Ishikawa (cell line): ENCODE results near the gene MIF4GD.

Experiments used
- CEBPB ChIP-seq: IDR thresholded peaks from 2 replicates; pipeline ENCODE4 v1.6.1; 2012
- CREB1 ChIP-seq: IDR thresholded peaks from 2 replicates; pipeline ENCODE4 v1.6.1; 2012; ENCODE audit warnings: low read depth
- EGR1 ChIP-seq: IDR thresholded peaks from 2 replicates; pipeline ENCODE4 v1.6.1; 2012
- EP300 ChIP-seq: IDR thresholded peaks from 2 replicates; pipeline ENCODE4 v1.6.1; 2012; ENCODE audit warnings: borderline replicate concordance
- FOXM1 ChIP-seq: IDR thresholded peaks from 2 replicates; pipeline ENCODE4 v1.6.1; 2012; ENCODE audit warnings: low read depth, borderline replicate concordance
- NFIC ChIP-seq: IDR thresholded peaks from 2 replicates; pipeline ENCODE4 v1.6.1; 2012
- RAD21 ChIP-seq: IDR thresholded peaks from 2 replicates; pipeline ENCODE4 v1.6.1; 2012; ENCODE audit warnings: low read depth
- TAF1 ChIP-seq: IDR thresholded peaks from 2 replicates; pipeline ENCODE4 v1.6.1; 2012; ENCODE audit warnings: low read depth, mild to moderate bottlenecking
- TCF12 ChIP-seq: IDR thresholded peaks from 2 replicates; pipeline ENCODE4 v1.6.1; 2012; ENCODE audit warnings: low read depth
- TEAD4 ChIP-seq: IDR thresholded peaks from 2 replicates; pipeline ENCODE4 v1.6.1; 2012
- USF1 ChIP-seq: IDR thresholded peaks from 2 replicates; pipeline ENCODE4 v1.6.1; 2012
- YY1 ChIP-seq: IDR thresholded peaks from 2 replicates; pipeline ENCODE4 v1.6.1; 2012; ENCODE audit warnings: low read depth
- ZBTB7A ChIP-seq: IDR thresholded peaks from 2 replicates; pipeline ENCODE4 v1.6.1; 2012; ENCODE audit warnings: low read depth
- TF ChIP-seq, protein P1 (sequence below): IDR thresholded peaks from 2 replicates; pipeline ENCODE4 v1.6.1; 2012; ENCODE audit warnings: low read depth, mild to moderate bottlenecking
- TF ChIP-seq, protein P2 (sequence below): IDR thresholded peaks from 2 replicates; pipeline ENCODE4 v1.6.1; 2012

Gene MIF4GD

DNA sequence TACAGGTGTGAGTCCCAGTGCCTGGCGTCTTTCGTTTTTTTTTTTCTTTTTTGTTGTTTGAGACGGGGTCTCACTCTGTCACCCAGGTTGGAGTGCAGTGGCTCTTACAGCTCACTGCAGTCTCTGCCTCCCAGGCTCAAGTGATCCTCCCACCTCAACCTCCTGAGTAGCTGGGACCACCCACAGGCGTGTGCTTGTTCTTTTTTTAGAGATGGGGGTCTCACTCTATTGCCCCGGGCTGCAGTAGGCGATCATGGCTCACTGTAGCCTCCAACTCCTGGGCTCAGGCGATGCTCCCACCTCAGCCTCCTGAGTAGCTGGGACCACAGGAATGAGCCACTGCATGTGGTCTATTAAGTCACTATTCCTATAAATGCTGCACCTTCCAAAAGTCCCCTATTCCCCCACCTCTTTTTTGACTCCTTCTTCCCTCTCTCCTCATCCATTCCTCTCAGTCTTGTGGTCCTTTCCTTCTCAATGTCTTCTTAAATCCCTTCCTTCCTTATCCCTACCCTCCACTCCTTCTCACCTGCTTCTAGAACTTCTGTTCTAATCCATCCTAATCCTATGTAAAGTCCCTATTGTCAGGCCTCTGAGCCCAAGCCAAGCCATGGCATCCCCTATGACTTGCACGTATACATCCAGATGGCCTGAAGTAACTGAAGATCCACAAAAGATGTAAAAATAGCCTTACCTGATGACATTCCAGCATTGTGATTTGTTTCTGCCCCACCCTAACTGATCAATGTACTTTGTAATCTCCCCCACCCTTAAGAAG lies 18.8 kb downstream of the MIF4GD start:
- TF ChIP-seq EGR1 = no peak
- no peak for TF ChIP-seq TCF12
- TF ChIP-seq NFIC = no peak
- TF ChIP-seq USF1 = no peak
- no peak for TF ChIP-seq CEBPB
- TF ChIP-seq, protein P1, sequence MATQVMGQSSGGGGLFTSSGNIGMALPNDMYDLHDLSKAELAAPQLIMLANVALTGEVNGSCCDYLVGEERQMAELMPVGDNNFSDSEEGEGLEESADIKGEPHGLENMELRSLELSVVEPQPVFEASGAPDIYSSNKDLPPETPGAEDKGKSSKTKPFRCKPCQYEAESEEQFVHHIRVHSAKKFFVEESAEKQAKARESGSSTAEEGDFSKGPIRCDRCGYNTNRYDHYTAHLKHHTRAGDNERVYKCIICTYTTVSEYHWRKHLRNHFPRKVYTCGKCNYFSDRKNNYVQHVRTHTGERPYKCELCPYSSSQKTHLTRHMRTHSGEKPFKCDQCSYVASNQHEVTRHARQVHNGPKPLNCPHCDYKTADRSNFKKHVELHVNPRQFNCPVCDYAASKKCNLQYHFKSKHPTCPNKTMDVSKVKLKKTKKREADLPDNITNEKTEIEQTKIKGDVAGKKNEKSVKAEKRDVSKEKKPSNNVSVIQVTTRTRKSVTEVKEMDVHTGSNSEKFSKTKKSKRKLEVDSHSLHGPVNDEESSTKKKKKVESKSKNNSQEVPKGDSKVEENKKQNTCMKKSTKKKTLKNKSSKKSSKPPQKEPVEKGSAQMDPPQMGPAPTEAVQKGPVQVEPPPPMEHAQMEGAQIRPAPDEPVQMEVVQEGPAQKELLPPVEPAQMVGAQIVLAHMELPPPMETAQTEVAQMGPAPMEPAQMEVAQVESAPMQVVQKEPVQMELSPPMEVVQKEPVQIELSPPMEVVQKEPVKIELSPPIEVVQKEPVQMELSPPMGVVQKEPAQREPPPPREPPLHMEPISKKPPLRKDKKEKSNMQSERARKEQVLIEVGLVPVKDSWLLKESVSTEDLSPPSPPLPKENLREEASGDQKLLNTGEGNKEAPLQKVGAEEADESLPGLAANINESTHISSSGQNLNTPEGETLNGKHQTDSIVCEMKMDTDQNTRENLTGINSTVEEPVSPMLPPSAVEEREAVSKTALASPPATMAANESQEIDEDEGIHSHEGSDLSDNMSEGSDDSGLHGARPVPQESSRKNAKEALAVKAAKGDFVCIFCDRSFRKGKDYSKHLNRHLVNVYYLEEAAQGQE = no peak
- TF ChIP-seq FOXM1 = no peak
- no peak for TF ChIP-seq TAF1
- TF ChIP-seq YY1 = no peak
- no peak for TF ChIP-seq EP300
- TF ChIP-seq TEAD4 = no peak
- TF ChIP-seq, protein P2, sequence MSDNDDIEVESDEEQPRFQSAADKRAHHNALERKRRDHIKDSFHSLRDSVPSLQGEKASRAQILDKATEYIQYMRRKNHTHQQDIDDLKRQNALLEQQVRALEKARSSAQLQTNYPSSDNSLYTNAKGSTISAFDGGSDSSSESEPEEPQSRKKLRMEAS = no peak
- no peak for TF ChIP-seq CREB1
- TF ChIP-seq RAD21 = no peak
- TF ChIP-seq ZBTB7A = no peak

DNA sequence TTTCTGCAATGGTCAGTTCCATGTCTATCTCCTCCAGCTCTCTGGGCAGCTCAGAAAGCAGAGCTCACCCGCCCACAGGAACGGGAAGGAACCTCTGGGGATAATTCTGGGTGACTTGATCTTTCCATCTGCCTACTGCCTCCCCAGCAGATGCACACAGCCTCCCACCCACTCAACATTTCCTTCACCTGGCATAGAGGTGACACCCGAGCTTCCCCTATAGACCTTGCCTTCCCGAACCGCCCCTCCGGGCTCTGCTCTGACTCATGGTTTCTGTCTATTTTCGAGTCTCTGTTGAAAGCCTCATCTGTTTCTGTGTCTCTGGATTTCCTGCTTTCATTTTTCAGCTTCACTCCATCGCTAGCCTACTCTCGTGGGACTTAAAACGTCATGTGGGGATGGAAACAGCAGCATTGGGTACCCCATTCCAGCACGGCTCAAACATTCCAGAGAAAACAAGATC lies 21.0 kb downstream of the MIF4GD start:
- no peak for TF ChIP-seq NFIC
- TF ChIP-seq CEBPB = no peak
- no peak for TF ChIP-seq ZBTB7A
- TF ChIP-seq TEAD4 = no peak
- TF ChIP-seq CREB1 = no peak
- no peak for TF ChIP-seq USF1
- TF ChIP-seq RAD21 = no peak
- TF ChIP-seq YY1 = no peak
- TF ChIP-seq EP300 = no peak
- no peak for TF ChIP-seq TAF1
- TF ChIP-seq, protein P1 = no peak
- no peak for TF ChIP-seq EGR1
- no peak for TF ChIP-seq TCF12
- TF ChIP-seq, protein P2 = no peak
- no peak for TF ChIP-seq FOXM1

DNA sequence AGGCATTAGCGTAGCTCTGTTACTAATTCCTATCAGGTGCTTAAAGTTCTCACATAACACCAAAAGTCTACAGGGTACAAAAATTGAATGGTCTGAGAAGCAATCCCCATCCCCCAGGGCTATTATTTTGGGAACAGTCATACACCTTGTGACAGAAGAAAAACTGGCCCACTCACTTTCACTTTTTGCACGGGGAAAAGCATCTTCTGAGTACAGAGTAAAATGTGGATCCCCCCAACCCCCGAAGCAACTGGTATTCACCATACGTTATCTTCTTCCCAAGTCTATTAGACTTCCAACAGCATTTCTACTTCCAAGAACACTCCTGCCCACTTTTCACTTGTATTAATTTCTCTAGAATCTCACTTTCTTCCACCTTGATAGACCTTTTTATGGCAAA lies 21.5 kb downstream of the MIF4GD start:
- TF ChIP-seq, protein P1 = no peak
- no peak for TF ChIP-seq TEAD4
- TF ChIP-seq CREB1 = no peak
- TF ChIP-seq ZBTB7A = no peak
- no peak for TF ChIP-seq USF1
- TF ChIP-seq TAF1 = no peak
- no peak for TF ChIP-seq FOXM1
- no peak for TF ChIP-seq CEBPB
- no peak for TF ChIP-seq EGR1
- no peak for TF ChIP-seq YY1
- no peak for TF ChIP-seq RAD21
